GM18907 (cell line): Measurements from ENCODE around the gene COL24A1.
"Not testable (repeated sequence)": the region's sequence is repeated elsewhere in the genome, so short reads cannot be mapped to it uniquely, and the experiment has no call there.

ENCODE experiments used
- ATAC-seq: cut with Tn5 transposase; IDR thresholded peaks from one replicate; pipeline ENCODE4 v1.9.1; 2021; ENCODE audit warnings: mild to moderate bottlenecking, moderate library complexity; ENCODE audit not compliant: unreplicated experiment

COL24A1 gene

GRCh38 chr1:85824066-85824840 lies 332.3 kb downstream of the COL24A1 start:
- ATAC-seq, result no peak

DNA sequence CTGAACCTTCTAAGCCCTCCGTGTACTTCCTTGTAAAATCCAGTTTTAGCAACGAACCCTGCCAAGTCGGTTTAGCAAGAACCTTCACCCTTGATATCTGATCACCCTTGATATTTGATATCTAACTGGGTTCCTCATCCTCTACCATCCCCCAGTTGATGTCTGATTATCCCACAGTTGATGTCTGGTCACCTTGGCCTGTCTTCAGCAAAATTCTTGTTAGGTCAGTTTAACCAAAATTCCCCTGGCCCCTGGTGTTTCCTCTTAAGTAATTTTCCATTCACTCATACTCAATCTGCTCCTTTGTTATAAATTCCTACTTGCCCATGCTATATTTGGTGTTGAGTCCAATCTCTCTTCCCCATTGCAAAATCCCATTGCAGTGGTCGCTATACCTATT lies 333.9 kb downstream of the COL24A1 start:
- no peak for ATAC-seq

DNA sequence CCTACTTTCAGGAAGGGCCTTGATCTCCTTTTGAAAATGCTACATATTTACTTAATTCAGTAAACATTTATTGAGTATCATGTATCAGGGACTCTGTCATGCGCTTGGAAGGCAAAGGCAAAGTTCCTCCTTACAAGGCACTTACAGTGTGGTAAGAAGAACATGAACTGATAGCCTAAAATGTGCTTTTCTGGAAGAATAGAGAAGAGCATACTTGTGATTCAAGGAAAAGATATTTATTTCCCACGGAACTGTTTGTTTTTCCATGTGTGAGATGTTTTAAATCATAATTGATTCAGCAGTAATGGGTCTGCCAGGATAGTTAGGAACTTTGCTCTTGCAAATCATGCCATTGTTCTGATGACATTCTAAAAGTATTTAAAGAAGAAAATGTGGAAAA lies 338.2 kb downstream of the COL24A1 start:
- no peak for ATAC-seq

DNA sequence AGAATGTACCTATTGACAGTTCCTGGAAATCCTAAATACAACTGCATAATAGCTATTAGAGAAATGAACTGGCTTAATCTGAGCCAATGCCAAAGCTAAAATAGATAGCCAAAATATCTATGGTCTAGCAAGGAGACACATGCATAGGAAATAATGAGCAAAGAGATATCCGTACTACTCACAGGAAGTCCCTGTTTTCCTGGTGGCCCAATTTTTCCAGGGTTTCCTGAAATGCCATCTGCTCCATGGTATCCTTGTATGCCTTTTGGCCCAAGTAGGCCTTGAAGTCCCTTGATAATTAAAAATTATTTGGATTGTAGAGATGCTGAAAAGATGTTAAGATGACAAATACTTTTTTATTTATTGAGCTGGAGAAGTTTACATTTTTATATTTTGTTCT lies 340.0 kb downstream of the COL24A1 start:
- no peak for ATAC-seq

DNA sequence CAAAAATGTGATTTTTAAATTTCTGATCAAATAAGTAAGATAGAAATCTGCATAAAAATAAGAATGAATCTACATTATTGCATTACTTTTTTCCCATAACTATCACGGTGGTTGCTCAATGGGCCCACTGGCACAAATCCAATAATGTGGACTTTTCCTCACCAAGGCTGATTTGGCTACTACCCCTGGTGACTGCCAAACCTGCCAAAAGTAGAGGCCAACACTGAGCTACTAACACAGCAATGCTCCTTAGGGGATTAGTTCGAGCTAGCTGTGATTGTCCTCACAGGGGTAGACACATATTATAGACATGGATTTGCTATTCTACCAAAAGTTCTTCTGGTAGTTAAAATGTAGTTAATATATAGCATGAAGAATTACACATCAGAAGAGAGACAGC lies 340.7 kb downstream of the COL24A1 start:
- ATAC-seq, result no peak

GRCh38 chr1:85806236-85806965 lies 350.2 kb downstream of the COL24A1 start:
- ATAC-seq, result no peak

- no peak for ATAC-seq
Observed at GRCh38 chr1:85801520-85801919, 355.1 kb downstream of the COL24A1 start.

DNA sequence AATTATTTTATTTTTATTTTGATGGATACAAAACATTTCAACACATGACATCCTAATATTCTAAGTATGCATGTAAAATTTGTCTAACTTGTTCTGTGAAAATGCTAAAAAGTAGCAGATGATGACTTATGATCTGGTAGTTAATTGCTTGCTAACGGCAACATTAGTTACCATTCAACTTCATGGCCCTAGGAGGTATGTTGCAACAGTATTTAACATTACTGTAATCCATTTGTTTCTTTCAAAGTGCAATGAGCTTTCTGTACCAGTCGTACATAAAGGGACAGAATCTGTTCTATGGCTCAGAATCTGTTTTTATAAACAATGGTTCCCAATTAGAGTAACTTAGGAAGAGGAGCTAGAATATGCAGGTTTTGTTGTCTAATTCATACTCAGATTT lies 356.8 kb downstream of the COL24A1 start:
- ATAC-seq, result no peak

- ATAC-seq, result no peak
Observed at GRCh38 chr1:85798419-85798818, 358.2 kb downstream of the COL24A1 start.

GRCh38 chr1:85777021-85777420 lies 379.6 kb downstream of the COL24A1 start:
- ATAC-seq, result not testable (repeated sequence)

DNA sequence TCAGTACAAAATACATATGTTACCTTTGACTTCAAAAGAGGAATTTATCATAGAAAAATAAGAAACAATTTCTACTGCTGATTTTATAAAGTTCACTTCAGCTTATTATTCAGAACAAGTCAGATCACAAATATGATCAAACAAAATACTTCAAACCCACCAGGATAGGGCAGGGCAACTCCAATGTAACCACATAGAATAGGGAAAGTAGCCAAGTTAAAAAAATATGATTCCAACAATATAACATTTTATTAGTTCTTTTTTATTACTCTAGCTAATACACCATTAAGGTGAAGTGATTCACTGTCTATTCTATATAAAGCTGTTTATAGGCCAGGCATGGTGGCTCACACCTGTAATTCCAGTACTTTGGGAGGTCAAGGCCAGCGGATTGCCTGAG lies 393.8 kb downstream of the COL24A1 start:
- ATAC-seq, result no peak

GRCh38 chr1:85756864-85757263 lies 399.7 kb downstream of the COL24A1 start:
- ATAC-seq, result no peak

GRCh38 chr1:85748120-85748519 lies 408.5 kb downstream of the COL24A1 start:
- ATAC-seq, result no peak

DNA sequence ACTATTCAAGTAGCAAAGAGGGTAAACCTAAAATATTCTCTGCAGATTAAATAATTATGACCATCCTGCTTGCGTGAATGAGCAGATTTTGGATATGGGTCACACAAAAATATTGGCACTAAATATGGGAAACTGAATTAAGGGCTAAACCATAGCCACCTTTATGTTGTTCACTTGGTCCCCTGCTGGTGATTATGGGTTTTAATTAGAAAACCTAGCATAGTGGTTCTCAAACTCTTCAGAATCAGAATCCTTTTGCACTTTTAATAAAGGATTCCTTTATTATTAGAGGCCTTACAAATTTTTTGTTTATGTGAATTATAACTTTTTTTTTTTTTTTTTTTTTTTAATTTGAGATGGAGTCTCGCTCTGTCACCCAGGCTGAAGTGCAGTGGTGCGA lies 409.8 kb downstream of the COL24A1 start:
- ATAC-seq, result no peak

DNA sequence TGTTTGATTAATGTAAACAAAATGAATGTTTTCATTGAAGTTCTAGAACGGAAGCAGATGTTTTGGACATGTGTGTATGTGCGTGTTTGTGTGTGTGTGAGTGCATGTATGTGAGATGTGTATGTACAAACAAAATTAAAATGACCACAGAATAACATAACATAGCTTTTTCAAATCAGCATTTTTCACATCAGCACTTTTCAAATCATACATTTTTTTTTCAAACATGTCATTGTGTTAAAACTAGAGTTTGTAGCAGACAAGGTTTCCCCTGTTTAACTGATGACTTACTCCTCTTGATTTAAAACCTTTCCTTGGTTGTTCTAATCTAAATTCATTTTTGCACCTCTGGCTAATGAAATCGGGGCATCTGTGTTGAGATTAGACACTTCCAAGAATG lies 412.8 kb downstream of the COL24A1 start:
- no peak for ATAC-seq

DNA sequence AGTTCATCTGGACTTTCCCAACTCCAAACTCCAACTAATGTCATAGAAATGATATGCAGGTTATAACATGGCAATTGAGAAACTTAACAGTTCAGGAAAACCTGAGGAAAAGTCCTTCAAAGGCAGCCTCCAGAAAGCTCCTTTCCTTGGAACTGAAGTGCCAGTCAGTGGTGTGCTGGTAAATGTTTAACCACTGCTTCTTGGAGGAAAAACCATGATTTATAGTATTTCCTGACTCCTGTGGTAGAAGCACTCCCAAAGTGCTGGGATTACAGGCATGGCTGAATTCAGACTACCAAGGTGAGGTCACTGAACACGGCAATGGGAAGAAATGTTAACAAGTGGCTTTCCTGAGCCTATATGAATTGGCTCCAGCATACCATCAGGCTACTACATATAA lies 421.6 kb downstream of the COL24A1 start:
- no peak for ATAC-seq

- ATAC-seq, result no peak
Observed at GRCh38 chr1:85718678-85719340, 437.8 kb downstream of the COL24A1 start.

DNA sequence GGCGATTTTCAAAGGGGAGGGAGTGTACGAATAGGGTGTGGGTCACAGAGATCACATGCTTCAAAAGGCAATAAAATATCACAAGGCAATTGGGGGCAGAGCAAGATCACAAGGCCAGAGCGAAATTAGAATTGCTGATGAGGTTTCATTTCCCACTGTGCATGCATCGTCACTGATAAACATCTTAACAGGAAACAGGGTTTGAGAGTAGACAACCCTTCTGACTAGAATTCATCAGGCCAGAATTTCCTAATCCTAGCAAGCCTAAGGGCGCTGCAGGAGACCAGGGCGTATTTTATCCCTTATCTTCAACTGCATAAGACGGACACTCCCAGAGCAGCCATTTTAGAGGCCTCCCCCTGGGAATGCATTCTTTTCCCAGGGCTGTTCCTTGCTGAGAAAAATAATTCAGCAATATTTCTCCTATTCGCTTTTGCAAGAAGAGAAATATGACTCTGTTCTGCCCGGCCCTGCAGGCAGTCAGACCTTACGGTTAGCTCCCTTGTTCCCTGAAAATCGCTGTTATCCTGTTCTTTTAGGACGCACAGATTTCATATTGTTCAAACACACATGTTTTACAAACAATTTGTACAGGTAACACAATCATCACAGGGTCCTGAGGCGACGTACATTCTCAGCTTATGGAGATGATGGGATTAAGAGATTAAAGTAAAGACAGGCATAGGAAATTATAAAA lies 442.0 kb downstream of the COL24A1 start:
- ATAC-seq, result not testable (repeated sequence)

- no peak for ATAC-seq
Observed at GRCh38 chr1:85708829-85709227, 447.7 kb downstream of the COL24A1 start.

DNA sequence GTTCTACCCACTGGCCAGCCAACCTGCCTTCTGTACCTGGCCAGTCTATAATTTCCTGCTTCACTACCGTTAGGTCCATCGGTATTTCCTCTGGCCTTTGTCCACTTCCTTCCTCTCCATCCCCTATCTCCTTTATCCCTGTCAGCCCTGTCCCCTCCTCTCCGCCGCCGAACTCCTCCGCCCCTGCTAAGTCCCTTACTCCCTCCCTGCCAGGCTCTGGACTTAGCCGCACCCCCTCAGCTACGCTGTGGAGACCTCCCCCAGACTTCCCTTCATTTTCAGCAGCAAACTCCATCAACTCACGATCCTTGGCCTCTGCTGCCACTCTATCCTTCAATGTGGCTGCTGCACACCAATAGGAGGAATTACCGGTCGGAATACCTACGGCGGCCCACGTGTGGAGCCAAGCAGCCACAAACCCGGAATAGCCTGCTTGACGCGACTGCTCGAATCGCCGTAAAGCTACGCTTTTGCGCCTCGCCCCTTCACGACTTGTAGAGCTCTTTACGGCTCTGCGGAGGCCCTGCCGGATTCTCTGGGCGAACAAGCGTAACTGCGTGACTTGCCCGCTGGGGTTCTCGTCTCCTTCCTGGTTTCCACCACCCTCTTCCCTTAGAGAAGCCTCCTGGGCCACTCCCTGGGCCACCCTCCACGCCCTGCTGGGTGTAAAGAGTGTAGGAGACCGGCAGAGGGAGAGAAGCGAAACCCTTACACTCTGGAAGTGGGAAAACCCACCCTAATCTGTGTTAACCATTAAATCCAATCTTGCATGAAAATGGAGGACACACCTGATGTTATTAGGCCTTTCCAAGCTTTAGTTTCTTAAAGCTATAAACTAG lies 448.4 kb downstream of the COL24A1 start, which contains the start of gene ZNHIT6:
Gene ZNHIT6, minus strand, starts transcription at position 444 of the 839 bp plus-strand sequence. Its CDS starts 149 bp downstream, at position 295.
- ATAC-seq, result peak; percentile 95
